HG03575 (cell line): ENCODE results near the gene MYOCD.
"Not testable (repeated sequence)": the region's sequence is repeated elsewhere in the genome, so short reads cannot be mapped to it uniquely, and the experiment has no call there.

Source experiments
- ATAC-seq: cut with Tn5 transposase; IDR thresholded peaks from one replicate; pipeline ENCODE4 v1.9.1; 2021; ENCODE audit not compliant: unreplicated experiment, insufficient number of reproducible peaks, low FRiP score; ENCODE audit errors: extremely low read depth

The MYOCD gene

GRCh38 chr17:12665263-12666210 is at the start of gene MYOCD:
Gene MYOCD, plus strand, starts transcription at chr17:12665890. Its CDS starts 299 bp downstream, at chr17:12666189.
- no peak for ATAC-seq

- ATAC-seq = no peak
Measured at GRCh38 chr17:12616161-12616560, 49.5 kb upstream of the MYOCD start.

GRCh38 chr17:12618557-12618956 is 47.1 kb upstream of the MYOCD start:
- ATAC-seq = no peak

DNA sequence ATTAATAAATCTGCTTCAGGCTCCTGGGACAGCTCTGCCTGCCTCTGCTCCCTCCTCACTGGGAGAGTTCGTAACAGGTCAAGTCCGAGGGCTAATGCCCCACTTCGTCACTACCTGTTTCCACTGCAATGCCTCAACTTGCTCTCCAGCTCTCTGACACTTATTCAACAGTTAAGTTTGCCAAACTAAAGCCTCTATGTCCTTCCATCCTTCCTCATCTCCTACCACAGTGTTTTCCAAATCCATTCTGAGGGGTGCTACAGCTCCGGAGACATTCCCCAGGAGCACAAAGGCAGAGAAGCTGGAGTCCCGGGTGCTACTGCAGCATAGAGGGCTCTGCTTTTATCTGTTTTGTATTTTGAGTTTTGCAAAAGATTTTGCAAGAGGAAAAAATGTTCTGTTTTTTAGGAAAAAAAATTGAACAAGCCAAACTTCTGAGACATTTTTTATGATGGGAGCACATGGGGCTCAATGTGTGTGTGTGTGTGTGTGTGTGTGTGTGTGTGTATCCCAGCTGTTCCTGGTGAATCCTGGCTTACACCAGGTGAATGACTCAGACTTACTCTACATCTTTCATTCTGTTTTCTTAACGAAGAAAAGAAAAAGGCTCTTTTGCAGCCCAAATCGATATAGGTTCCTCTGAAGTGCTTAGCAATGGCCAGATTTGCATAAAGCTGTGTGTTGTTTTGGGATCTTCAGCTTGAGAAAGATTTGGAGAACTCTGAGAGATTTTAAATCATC is 46.1 kb upstream of the MYOCD start:
- ATAC-seq = no peak

DNA sequence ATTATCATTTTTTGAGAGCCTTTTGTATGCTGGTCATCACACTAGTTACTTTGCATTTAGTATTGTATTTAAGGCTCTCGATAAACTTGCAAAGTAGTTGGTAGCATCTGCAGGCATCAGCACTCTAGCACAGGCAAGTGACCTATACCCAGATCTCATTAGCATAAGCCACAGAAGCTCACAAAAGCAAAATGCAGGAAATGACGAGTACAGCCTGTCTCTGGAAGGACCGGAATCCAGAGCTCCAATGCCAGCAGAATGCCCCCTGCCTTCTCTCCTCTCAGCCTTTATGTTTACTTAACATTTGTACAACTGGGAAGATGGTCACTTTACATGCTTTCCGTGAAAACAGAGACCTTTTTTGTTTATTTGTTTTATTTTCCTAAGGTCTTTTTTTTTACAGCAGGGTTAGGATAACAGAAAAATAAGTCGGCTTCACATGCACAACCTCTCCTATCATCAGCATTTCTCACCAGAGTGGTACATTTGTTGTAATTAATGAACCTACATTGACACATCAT is 45.4 kb upstream of the MYOCD start:
- no peak for ATAC-seq

GRCh38 chr17:12622726-12623125 is 43.0 kb upstream of the MYOCD start:
- no peak for ATAC-seq

- no peak for ATAC-seq
Measured at GRCh38 chr17:12623220-12623848, 42.4 kb upstream of the MYOCD start.

- ATAC-seq = no peak
Measured at GRCh38 chr17:12624211-12624610, 41.5 kb upstream of the MYOCD start.

DNA sequence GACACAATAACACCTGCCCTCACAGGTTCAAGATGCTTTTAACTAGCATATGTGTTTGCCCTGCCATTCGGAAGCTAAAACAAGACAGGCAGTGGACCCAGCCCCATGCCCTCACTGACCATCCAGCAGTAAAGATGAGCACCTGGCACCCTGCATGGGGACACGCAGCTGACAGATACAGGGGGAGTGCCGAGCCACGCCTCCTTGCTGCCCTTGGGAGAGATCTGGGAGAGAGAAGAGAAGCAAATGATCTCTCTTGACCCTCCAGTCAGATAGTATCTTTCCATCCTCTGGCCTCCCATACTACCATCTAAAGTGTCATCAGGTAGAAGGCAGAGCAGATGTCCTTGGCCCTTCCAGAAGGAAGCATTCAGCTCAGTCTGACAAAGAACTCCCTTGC is 40.6 kb upstream of the MYOCD start:
- no peak for ATAC-seq

GRCh38 chr17:12627177-12627629 is 38.5 kb upstream of the MYOCD start:
- no peak for ATAC-seq

DNA sequence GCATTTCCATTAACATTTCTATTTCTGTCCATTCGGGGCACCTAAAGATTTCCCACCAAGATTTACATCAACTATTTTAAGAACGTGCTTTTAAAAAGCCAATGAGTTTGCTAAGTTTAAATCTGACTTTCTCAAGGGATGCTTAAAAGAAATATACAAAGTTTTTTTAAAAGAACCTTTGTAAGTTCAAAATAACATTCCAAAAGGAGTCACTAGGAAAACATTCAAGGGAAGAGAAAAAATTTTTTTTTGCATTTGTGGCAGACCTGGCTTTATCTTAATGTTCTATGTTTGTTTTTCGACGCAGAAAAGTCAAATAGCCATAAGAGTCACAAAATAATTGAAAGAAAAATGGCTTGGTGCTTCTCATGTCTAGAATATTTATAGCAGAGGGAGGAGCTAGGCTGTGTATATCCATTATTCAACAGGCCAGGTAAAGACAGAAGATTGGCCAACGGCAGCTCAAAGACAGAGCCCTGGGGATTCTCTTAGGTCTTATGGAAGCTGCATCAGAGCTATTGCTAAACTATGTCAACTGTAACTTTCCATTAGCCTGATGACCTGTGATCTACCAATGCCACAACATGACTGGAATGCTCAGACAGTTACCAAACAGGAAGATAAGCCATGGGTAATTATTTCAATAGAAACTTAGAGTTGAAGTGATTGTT is 37.8 kb upstream of the MYOCD start:
- no peak for ATAC-seq

DNA sequence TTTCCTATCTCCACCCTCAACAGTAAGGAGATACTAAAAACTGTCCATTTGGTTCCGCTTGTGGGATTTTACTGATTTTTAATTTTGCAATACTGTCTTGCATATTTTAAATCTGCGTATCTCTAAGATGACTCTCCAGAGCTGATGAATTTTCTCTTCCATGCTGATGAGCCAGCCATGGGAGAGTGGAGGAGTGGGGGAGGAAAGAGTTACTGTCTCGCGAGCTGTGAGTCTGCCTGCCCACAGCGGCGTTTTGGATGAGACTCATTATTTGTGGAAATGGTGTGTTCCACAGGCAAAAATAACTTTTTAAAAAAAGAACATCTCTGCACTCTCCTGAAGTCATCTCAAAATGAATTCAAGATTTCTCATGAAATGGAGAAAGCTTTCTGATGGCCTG is 34.6 kb upstream of the MYOCD start:
- ATAC-seq = no peak

GRCh38 chr17:12632785-12633184 is 32.9 kb upstream of the MYOCD start:
- ATAC-seq = no peak

DNA sequence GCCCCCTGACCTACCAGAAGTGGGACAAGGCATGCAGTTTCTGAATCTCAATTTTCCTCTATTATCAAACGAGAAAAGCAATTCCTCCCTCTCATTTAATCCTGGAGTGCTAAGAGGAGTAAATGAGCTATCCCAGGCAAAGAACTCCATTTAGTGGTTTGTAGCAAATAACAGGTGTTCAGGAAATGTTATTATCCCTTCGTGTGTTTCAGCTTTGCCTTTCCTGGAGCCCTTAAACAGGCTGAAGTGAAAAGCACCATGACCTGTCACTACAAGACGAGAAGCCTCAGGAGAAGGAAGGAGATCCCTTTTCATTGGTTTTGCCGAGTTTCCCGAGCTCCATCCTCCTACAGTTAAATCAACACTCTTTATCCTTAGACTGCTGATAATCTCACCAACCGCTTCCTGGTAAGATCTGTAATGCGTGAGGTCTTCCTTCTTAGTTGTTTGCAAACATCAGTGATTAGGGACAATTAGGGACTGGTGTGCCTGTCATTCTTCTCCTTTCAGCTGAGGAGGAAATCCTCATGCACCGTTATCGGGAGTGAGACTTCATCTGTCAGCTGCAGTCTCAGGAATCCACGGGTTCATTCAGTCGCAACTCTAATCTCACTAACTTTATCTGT is 30.8 kb upstream of the MYOCD start:
- no peak for ATAC-seq

DNA sequence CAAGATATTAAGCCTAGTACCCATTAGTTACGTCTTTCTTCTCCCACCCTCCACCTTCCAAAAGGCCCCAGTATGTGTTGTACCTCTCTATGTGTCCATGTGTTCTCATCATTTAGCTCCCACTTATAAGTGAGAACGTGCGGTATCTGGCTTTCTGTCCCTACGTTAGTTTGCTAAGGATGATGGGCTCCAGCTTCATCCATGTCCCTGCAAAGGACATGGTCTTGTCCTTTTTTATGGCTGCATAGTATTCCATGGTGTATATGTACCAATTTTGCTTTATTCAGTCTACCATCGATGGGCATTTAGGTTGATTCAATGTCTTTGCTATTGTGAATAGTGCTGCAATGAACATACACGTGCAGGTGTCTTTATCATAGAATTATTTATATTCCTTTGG is 29.7 kb upstream of the MYOCD start:
- ATAC-seq = not testable (repeated sequence)

DNA sequence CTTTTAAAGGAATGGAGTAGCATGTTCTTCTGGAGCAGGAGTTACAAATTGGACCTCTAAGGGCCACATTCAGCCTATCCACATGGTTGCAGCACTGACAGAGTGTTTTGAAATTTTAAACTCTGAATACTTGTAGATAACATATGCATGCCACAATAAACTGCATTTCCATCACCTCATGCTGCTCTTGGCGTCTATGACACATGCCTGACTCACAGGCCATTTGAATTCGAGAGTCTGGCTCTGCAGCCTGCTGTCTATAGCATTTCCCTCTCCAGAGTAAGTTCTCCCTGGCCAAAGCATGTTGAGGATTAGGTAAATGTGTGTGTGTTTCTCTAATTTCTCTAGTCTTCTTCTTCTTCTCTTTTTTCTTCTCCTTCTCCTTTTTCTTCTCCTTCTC is 28.7 kb upstream of the MYOCD start:
- no peak for ATAC-seq

- ATAC-seq = no peak
Measured at GRCh38 chr17:12637745-12638651, 27.7 kb upstream of the MYOCD start.

- ATAC-seq = no peak
Measured at GRCh38 chr17:12640364-12640763, 25.3 kb upstream of the MYOCD start.
